ENCODE data around the gene FBXW5. TPM values are rescaled to one million over a fixed set of nuclear protein-coding genes. Genes with fewer than 3 reads are reported as not detected.

The FBXW5 gene
- total RNA-seq, 1 donor from 2014 or later = 53.7 TPM

DNA sequence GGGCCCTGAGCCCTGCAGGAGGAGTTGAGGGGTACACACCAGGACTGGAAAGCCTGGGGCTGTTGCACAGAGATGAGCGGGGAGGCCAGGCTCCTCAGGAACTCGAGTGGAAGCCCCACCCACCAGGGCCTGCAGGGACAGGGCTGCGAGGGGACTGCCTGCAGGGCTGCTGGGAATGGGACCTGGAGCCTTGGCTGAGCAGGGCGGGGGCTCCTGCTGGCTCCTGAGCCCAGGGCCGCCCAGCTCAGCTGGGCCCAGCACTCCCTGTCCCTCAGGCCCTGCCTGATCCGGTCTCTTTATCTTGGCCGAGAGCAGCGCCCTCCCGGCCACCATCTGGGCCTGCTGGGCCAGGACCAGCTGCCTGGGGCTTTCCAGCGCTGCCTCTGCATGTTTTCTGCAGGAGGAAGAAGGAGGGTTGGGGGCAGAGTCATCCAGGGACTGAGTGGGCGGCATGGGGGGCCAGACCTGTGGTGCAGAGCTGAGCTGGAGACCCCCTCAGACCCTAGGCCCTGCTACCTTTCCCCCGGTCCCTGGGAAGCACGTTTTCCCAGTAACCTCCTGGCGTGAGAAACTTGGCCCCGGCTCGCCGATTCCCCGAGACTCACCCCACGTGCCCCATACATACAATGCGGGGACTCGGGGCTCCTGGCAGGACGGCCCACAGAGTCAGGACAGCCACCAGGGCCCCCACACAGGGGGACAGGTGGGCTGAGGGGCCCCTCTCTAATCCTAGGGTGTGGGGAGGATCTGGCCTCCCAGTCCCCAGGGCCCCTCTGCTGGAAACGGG, 16.9 kb upstream of the FBXW5 start:
- DNase-seq = no peak

DNA sequence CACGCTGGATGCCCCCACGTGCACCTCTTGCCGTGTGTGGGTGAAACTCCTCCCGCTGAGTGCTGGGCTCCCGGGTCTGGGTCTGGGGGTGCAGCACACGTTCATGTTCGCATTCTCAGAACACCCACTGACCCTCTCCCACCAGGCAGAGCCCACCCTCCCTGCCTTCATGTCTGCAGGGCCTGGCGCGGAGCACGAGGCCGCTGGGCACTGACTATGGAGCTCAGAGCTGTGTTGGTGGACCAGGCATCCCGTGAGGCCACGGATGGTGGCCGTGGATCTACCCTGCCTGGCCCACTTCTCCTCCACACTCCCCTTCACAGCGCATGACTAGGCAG, 16.4 kb upstream of the FBXW5 start:
- DNase-seq = no peak

DNA sequence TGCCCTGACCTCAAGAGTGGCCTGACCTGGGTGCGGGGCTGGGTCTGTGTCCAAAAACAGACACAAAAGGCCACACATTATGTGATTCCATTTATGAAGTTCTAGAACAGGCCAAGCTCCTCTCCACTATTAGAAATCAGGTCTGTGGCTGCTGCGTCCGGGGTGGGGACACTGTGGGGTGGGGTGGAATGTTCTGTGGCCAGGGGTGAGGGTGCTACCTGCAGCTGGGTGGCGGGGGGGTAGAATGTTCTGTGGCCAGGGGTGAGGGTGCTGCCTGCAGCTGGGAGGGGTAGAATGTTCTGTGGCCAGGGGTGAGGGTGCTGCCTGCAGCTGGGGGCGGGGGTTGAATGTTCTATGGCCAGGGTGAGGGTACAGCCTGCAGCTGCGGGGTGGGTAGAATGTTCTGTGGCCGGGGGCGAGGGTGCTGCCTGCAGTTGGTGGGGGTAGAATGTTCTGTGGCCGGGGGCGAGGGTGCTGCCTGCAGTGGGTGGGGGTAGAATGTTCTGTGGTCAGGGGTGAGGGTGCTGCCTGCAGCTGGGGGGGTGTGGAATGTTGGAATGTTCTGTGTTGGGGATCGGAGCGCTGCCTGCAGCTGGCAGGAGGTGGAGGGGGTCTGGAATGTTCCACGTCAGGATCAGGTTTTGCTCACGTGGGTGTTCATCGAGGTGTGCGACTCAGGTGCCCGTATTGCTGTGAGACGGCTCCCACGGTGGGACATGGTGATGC, 15.8 kb upstream of the FBXW5 start:
- no peak for DNase-seq

DNA sequence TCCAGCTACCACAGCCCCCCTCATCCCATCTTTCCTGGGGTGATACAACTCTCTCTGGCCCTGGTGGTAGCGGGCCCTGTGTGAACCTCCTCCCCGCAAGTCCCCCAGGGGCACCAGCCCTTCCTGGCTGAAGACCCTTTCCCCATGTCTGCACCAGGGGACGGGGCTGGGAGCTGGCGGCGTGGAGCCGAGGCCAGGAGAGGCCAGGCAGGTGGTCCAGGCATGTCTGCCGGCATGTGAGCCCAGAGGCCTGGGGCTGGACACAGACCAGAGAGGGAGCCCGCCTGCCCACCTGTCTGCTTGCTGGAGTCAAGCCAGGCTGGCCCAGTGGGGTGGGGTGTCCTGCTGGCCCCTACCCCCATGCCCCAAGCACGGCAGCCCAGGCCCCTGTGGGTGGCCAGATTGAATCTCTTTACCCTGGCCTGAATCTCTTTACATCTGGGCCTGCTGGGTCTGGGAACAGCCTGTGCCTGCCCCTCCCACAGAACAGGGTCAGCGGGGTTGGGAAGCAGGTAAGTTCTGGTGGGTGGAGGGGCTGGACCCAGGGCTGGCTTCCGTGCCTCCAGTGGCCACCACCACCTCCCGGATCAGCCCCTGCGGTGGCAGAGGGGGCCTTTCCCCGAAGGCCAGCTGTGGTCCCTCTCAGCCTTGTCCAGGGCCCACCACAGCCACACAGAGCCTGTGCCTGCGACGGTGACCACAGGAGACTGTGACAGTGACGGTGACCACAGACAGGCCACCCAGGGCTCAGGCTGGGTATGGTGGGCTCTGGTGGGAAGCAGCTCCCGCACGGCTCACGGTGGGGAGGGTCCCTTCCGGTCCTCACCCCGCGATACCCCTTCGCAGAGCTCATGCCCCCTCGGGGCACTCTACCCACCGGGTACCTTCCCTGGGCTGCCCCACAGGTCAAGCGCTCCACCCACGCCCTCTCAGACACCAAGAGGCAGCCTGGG, 14.6 kb upstream of the FBXW5 start:
- no peak for DNase-seq

DNA sequence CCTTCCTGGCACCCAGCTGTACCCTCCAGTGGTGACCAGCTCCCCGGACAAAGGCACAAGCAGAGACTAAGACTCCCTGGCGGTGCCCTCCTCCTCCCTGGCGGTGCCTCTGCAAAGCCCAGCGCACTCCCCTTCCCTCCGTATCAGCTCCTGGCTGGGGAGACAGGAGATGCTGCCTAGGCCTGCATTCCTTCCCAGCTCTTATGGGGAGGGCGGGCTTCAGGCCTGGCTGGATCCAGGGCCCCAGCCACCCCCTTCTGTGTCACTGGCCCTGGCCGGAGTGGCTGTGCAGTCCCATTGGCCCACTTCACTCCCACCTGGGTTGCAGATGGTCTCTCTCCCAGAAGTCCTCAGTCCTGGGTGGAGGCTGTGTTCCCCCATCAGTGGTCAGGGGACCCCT, 13.9 kb upstream of the FBXW5 start:
- no peak for DNase-seq

DNA sequence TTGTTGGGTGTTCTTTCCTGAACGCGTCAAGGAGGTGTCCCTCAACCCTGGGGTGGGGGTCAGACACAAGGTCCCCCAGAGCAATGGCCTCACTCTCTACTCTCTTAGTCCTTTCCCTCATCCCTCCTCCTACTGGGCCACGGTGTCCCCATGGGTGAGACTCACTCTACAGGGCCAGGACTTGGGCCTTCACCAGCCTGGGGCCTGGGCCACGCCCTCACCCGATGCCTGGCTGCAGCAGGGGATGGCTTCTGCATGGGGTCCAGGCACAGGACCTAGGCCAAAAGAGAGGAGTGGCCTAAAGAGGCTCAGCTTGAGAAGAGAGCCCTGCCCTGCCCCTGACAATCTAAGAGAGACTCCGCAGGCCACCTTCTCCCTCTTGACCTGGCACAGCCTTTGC, 13.4 kb upstream of the FBXW5 start:
- DNase-seq = no peak

DNA sequence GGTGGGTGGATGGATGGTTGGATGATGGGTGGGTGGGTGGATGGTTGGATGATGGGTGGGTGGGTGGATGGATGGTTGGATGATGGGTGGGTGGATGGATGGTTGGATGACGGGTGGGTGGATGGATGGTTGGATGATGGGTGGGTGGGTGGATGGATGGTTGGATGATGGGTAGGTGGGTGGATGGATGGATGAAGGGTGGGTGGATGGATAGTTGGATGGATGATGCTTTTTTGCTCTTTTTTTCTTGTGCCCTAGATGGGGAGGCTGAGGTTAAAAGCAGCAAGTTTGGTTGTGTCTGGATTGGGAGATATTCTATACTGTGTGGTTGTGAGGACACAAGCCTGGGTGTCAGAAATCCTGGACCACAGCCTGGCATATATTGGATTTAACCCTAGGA, 12.9 kb upstream of the FBXW5 start:
- DNase-seq = no peak

DNA sequence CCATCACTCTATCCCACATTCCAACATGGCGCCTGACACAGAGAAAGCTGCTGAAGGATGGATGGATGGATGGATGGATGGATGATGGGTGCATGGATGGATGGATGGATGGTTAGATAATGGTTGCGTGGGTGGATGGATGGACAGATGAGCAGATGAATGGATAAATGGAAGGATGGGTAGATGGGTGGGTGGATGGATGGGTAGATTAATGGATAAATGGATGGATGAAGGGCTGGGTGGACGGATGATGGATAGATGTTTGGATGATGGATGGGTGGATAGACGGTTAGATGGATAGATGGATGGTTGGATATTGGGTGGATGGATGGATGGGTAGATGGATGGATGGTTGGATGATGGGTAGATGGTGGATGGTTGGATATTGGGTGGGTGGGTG, 12.1 kb upstream of the FBXW5 start:
- no peak for DNase-seq

DNA sequence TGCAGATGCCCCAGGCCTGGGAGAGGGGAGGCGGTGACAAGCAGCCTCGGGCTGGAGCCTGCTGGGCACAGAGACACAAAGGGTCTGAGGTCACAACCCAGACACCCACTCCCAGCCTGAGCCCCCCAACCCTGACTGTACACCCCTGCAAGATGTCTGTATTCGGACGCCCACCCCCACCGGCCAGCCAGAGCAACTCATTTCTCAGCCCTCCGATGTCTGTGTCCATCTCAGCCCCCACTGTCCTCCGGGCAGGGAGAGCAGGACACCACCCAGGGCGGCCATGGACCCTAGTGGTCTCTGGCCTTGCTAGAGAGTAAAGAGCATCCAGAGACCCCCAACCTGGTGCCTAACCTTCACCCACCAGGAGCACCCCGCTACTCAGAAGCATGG, 11.4 kb upstream of the FBXW5 start:
- no peak for DNase-seq

DNA sequence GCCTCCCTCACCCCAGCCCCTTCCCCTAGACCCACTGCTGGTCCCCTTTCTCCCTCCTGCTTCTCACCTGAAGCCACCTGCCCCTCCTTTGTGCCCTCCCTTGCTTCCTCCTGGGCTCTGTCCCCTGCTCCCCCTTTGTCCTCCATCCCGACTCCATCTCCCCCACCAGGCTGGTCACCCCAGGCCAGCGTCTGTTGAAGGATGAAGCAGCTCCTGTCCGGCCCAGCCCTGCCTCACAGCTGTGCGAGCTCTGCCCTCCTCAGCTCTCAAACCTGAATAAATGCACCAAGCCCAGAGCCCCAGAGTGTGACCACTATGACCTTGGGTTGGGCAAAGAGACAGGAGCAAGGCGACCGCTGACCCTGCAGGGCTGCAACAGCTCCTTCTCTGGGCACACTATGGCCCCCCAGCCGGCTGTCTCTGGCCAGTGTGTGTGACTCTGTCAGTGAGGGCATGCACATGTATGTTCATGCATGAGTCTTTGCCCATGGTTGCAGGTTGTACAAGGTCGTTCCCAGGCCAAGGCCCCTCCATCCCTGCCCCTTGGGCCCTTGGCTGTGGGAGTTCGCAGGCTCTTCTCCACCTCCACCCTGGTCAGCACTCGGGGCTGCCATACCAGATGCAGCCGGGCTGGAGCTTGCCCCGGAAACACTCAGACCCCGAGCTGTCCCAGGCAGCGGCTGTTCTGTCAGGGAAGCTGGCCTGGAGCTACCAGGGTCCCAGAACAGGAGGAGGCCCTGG, 10.8 kb upstream of the FBXW5 start:
- no peak for DNase-seq

DNA sequence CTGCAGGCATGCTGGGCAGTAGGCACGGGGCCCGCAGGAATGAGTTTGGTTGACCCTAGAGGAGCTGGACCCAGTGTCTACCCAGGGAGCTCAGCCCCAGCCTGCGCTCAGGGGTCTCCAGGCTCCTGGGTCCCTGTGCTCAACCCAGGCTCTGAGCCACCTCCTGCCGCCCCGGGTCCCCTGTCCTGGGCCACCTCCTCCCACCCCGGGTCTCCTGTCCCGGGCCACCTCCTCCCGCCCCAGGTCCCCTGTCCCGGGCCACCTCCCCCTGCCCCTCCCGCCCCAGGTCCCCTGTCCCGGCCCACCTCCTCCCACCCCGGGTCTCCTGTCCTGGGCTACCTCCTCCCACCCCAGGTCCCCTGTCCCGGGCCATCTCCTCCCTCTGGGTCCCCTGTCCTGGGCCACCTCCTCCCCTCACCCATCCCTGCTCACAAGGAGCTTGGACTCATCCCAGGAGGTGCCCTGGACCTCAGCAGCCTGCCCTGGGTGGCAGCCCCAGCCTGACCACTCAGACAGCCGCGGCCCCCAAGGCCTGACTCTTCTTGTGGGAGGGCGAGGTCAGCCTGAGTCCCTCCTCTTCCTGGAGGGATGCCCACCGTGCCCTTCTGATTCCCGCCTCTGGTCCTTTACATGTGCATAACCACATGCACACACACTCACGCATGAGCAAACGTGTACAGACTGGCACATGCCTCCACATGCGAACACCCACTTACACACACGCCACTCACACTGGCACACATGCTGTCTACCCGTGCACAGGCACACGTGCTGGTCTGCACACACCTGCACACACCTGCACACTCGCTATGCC, 9.9 kb upstream of the FBXW5 start:
- DNase-seq = no peak

DNA sequence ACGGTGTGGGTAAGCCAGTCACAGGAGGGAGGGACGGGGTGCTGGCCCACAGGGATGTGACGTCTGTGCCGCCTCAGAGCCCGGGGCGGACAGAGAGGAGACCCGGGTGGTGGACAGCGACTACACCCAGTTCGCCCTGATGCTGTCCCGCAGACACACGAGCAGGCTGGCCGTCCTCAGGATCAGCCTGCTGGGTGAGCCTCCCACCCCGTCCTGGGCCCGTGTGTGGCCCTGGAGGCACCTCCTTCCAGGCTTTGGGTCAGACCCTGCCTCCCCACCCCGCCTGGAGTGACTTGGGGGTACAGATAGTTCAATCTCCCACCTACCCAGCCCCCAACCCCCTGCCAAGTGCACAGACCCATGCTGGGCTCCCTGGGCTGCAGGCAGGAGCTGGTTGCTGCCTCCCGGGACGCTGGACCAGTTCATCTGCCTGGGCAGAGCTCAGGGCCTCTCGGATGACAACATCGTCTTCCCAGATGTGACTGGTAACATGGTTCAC, 9.3 kb upstream of the FBXW5 start:
- DNase-seq = no peak

DNA sequence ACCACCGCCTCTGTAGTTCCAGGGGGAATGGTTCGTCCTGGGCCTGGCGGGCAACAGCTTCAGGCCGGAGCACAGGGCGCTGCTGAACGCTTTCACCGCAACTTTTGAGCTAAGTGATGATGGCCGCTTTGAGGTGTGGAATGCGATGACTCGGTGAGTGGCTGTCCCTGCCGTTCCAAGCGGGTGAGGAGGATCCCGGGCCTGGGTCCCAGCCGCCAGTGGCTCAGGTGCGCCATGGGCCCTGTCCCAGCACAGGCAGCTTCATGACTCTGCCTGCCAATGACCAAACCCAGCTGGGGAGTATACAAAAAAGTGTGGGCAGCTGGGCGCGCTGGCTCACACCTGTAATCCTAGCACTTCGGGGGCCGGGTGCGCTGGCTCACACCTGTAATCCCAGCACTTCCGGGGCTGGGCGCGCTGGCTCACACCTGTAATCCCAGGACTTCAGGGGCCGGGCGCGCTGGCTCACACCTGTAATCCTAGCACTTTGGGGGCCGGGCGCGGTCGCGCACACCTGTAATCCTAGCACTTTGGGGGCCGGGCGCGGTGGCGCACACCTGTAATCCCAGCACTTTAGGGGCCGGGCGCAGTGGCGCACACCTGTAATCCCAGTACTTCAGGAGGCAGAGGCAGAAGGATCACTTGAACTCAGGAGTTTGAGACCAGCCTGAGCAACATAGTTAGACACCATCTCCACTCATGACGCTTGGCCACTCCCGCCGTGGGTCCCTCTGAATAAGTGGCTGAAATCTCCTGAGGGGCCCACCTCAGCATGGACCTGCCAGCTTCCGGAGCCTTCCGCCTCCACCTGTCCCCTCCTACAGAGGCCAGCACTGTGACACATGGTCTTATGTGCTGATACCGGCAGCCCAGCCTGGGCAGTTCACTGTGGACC, 8.6 kb upstream of the FBXW5 start:
- no peak for DNase-seq

DNA sequence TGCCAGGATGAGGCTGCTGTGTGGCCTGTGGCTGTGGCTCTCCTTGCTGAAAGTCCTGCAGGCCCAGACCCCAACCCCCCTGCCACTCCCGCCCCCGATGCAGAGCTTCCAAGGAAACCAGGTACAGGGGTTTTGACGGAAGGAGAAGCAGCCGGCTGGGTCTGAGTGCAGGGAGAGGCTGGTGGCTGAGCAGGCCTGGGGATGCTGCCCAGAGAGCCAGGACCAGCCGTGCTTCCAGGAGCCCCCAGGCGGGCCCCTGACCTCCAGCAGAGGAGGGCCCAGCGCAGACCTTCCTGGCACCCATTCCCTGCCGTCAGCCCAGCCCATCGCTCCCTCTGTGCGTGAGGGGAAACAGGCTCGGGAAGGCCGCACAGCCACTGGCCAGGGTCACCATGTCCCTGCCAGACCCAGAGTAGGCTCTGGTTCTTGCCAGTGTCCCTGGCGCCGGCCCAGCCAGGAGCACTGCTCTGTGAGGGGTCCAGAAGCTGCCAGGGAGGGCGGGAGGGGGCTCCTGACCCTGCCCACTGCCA, 7.8 kb upstream of the FBXW5 start:
- no peak for DNase-seq

DNA sequence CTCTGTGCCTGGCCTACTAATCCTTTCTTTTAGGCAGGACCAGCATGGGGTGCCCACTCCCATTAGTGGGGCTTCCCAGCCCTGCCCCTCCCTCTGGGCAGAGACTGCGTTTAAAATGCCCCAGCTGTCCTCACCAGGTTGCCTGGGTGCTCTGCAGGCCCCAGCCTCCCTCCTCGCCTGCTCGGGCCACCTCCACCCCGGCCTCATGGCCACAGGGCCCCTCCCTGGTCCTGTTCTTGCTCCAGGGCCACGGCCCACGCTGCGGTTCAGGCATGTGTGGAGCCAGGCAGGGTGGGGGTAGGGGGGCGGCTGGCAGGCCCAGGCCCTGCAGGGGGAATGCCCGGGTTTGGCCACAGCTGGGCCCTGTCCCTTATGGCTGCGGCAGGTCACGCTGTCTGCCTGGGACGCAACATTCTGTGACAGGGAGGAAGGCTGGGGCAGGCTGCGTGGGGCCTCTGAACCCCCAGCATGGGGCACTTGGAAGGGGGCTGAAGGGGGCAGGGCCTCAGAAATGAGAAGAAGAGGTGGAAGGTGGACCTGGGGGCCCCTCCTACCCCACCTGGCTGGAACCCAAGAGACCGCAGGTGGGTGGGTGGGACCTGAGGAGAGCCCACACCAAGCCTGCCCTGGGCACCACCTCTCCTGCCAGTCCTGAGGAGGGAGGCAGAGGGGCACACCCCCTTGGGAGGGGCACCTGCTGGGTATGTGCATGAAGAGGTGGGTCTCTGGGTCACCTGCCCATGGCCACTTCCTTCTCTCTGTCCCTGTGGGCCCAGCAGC, 7.2 kb upstream of the FBXW5 start, which contains the start of gene LCN12:
TSS of gene LCN12 (plus strand) at position 733 of the 780 bp plus-strand sequence. CDS start 55 bp downstream, outside the sequence.
- DNase-seq = no peak

DNA sequence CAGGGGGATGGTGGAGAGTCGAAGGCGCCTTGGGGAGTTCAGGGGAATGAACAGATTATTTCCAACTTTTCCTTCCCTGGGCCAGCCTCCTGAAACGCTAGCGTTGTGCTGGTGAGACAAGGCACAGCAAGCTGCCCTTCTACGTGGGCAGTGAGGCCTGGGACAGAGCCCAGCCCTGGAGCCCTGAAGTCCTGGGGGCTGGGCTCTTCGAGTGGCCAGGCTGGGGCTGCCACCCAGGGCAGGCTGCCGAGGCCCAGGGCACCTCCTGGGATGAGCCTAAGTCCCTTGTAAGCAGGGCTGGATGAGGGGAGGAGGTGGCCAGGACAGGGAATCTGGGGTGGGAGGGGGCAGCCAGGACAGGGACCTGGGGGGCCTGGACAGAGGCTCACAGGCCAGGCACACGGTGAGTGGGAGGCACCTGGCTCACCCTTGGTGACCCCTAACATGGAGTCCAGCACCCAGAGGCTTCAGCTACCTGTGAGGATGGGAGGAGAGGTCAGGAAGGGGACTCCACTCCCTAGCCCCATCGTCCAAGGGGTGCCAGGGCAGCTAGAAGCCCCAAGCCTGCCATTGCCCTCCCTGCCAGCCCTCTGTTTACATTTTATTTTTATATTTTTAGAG, 6.2 kb upstream of the FBXW5 start:
- no peak for DNase-seq

DNA sequence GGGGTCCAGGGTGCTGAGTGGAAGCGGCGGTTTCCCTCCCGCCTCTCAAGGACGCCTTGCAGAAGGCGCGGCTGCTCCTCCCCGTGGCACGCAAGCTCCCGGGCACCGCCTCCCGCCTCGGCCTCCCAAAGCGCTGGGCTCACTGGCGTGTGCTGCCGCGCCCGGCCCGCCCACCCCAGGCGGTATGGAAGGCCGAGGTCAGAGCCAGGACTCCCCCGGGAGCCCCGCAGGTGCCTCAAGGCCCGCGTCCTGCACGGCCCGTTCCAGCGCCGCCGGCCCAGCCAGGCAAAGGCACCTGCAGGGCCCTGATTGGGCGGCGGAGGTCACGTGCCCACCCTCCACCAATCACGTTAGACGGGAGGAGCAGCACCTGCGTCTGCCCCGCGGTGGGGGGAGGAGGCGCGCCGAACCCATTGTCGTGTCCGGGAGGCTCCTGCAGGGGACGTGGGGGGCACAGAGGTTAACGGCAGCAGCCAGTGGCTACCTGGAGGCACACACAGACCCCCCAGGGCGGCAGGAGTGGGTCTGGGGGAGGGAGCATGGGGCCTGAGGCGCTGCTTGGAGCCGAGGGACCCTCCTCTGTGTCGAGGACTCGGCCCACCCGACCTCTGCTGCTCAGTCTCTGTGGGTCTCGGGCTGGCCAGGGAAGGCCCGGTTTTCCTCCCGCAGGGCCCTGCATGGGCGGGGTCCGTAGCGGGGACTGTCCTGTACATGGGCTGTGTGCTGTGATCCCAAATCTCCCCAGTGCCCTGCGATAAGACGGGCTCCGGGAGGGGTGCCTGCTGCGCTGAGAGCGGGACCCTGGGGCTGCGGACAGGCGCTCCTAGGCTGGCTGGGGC, 5.5 kb upstream of the FBXW5 start:
- peak; percentile 94 for DNase-seq
